Measurements from ENCODE around the gene PROCR. TPM values are rescaled to one million over a fixed set of nuclear protein-coding genes. Genes with fewer than 3 reads are reported as not detected.

PROCR gene
- total and polyA plus RNA-seq, 9 of the 15 experiments (the other 6 are each of a cell fraction or from before 2014, with no cell fraction given) = 1.6 to 7.1 (median 4.0) TPM

DNA sequence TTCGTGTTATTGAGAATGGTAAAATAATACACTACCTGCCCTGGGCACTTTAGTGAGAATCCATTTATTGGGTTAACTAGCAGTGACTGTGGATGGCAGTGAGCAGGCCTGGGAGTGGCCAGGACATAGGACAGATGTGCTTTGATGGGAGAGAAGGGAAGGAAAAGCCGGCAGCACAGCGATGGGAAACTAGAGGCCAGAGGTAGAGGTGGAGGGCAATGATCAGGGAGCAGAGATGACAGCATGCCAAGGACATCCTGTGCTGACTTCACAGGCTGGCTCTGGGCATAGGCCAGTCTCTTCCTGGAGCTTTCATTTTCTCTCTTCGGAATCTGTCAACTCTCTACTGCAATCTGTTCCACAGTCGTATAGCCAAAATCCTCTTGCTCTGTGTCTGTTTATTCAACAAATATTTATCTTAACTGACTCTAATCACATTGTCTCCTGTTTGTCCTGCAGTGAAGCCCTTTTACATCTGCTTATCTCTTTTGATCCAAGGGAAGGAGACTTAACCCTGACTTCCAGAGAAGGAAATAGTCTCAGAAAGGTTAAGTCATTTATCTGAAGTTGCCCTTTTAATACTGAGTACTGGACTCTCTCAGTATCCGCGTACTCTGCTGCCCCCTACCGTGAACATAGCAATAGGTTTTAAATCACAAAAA, 36.2 kb downstream of the PROCR start (continued):
- TF ChIP-seq NRF1 (conservative IDR thresholded peaks at IDR 0.05 in 1 of 2, IDR thresholded peaks at IDR 0.05 in 1 of 2) (no peak), ZNF507 (tag; conservative IDR thresholded peaks at IDR 0.05) (no peak), SNRNP70 (optimal IDR thresholded peaks at IDR 0.05; ENCODE audit: low read depth, low read length) (no peak)
- TF ChIP-seq, protein P1, sequence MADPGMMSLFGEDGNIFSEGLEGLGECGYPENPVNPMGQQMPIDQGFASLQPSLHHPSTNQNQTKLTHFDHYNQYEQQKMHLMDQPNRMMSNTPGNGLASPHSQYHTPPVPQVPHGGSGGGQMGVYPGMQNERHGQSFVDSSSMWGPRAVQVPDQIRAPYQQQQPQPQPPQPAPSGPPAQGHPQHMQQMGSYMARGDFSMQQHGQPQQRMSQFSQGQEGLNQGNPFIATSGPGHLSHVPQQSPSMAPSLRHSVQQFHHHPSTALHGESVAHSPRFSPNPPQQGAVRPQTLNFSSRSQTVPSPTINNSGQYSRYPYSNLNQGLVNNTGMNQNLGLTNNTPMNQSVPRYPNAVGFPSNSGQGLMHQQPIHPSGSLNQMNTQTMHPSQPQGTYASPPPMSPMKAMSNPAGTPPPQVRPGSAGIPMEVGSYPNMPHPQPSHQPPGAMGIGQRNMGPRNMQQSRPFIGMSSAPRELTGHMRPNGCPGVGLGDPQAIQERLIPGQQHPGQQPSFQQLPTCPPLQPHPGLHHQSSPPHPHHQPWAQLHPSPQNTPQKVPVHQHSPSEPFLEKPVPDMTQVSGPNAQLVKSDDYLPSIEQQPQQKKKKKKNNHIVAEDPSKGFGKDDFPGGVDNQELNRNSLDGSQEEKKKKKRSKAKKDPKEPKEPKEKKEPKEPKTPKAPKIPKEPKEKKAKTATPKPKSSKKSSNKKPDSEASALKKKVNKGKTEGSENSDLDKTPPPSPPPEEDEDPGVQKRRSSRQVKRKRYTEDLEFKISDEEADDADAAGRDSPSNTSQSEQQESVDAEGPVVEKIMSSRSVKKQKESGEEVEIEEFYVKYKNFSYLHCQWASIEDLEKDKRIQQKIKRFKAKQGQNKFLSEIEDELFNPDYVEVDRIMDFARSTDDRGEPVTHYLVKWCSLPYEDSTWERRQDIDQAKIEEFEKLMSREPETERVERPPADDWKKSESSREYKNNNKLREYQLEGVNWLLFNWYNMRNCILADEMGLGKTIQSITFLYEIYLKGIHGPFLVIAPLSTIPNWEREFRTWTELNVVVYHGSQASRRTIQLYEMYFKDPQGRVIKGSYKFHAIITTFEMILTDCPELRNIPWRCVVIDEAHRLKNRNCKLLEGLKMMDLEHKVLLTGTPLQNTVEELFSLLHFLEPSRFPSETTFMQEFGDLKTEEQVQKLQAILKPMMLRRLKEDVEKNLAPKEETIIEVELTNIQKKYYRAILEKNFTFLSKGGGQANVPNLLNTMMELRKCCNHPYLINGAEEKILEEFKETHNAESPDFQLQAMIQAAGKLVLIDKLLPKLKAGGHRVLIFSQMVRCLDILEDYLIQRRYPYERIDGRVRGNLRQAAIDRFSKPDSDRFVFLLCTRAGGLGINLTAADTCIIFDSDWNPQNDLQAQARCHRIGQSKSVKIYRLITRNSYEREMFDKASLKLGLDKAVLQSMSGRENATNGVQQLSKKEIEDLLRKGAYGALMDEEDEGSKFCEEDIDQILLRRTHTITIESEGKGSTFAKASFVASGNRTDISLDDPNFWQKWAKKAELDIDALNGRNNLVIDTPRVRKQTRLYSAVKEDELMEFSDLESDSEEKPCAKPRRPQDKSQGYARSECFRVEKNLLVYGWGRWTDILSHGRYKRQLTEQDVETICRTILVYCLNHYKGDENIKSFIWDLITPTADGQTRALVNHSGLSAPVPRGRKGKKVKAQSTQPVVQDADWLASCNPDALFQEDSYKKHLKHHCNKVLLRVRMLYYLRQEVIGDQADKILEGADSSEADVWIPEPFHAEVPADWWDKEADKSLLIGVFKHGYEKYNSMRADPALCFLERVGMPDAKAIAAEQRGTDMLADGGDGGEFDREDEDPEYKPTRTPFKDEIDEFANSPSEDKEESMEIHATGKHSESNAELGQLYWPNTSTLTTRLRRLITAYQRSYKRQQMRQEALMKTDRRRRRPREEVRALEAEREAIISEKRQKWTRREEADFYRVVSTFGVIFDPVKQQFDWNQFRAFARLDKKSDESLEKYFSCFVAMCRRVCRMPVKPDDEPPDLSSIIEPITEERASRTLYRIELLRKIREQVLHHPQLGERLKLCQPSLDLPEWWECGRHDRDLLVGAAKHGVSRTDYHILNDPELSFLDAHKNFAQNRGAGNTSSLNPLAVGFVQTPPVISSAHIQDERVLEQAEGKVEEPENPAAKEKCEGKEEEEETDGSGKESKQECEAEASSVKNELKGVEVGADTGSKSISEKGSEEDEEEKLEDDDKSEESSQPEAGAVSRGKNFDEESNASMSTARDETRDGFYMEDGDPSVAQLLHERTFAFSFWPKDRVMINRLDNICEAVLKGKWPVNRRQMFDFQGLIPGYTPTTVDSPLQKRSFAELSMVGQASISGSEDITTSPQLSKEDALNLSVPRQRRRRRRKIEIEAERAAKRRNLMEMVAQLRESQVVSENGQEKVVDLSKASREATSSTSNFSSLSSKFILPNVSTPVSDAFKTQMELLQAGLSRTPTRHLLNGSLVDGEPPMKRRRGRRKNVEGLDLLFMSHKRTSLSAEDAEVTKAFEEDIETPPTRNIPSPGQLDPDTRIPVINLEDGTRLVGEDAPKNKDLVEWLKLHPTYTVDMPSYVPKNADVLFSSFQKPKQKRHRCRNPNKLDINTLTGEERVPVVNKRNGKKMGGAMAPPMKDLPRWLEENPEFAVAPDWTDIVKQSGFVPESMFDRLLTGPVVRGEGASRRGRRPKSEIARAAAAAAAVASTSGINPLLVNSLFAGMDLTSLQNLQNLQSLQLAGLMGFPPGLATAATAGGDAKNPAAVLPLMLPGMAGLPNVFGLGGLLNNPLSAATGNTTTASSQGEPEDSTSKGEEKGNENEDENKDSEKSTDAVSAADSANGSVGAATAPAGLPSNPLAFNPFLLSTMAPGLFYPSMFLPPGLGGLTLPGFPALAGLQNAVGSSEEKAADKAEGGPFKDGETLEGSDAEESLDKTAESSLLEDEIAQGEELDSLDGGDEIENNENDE (IDR thresholded peaks at IDR 0.05; ENCODE audit: low read depth, low read length) = no peak
- TF ChIP-seq, protein P2, sequence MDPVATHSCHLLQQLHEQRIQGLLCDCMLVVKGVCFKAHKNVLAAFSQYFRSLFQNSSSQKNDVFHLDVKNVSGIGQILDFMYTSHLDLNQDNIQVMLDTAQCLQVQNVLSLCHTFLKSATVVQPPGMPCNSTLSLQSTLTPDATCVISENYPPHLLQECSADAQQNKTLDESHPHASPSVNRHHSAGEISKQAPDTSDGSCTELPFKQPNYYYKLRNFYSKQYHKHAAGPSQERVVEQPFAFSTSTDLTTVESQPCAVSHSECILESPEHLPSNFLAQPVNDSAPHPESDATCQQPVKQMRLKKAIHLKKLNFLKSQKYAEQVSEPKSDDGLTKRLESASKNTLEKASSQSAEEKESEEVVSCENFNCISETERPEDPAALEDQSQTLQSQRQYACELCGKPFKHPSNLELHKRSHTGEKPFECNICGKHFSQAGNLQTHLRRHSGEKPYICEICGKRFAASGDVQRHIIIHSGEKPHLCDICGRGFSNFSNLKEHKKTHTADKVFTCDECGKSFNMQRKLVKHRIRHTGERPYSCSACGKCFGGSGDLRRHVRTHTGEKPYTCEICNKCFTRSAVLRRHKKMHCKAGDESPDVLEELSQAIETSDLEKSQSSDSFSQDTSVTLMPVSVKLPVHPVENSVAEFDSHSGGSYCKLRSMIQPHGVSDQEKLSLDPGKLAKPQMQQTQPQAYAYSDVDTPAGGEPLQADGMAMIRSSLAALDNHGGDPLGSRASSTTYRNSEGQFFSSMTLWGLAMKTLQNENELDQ (CRISPR knock-in tag; IDR thresholded peaks at IDR 0.05; ENCODE audit: borderline replicate concordance) = no peak
